Measurements from ENCODE around the gene ALDOB. TPM values are rescaled to one million over a fixed set of nuclear protein-coding genes. Genes with fewer than 3 reads are reported as not detected.
A peak's percentile ranks its signal among the peaks of the same experiment; 100 is the strongest.

Gene ALDOB
- total and polyA plus RNA-seq, 2 of the 8 experiments (the other 6 are each of a cell fraction or from before 2014, with no cell fraction given), result not detected

GRCh38 chr9:101448680-101449070 lies 13.1 kb upstream of the ALDOB start:
- Histone ChIP-seq H2BK12ac (ENCODE audit: low read depth, low read length) (no peak overlapping the region), H3K79me2 (ENCODE audit: control insufficient read depth in 1 of 2, insufficient read depth in 2 of 2, low read length in 2 of 2) (no peaks in the 10 kb centered on the region), H3K36me3 (ENCODE audit: control insufficient read depth in 2 of 4, insufficient read depth in 4 of 4, low read length in 3 of 4) (no peaks in the 10 kb centered on the region), H3K4me3 (ENCODE audit: extremely low read depth in 1 of 4, insufficient read depth in 2 of 4, low read depth in 3 of 4, low read length in 4 of 4) (peak overlapping the region in 1 of 4 experiments; percentile 80; a peak in 3 of 8 replicates), H2BK120ac (replicated peaks; ENCODE audit: low read depth, low read length) (no peak overlapping the region), H4K91ac (replicated peaks; ENCODE audit: insufficient read length, low read length) (no peak overlapping the region), H2BK5ac (ENCODE audit: low read depth, low read length) (no peak overlapping the region), H3K9ac (replicated peaks in 1 of 4; ENCODE audit: extremely low read depth in 1 of 4, low read depth in 3 of 4, low read length in 3 of 4) (no peak overlapping the region), H3K4ac (replicated peaks; ENCODE audit: insufficient read length, low read depth, low read length) (no peak overlapping the region), H4K8ac (ENCODE audit: extremely low read depth, insufficient read depth, low read length) (no peak overlapping the region), H3K23ac (ENCODE audit: insufficient read length) (no peak overlapping the region), H2AFZ (ENCODE audit: low read length) (no peak overlapping the region), H3K27me3 (replicated peaks in 1 of 4; ENCODE audit: control insufficient read depth in 3 of 4, extremely low read depth in 1 of 4, insufficient read depth in 3 of 4, low read length in 3 of 4) (no peaks in the 10 kb centered on the region), H2BK20ac (ENCODE audit: low read length) (no peak overlapping the region), H3K79me1 (ENCODE audit: low read depth, low read length) (no peaks in the 10 kb centered on the region), H3K4me2 (ENCODE audit: insufficient read depth in 1 of 2, low read depth in 2 of 2, low read length in 2 of 2) (peak overlapping the region in 1 of 2 experiments; percentile 1; a peak in 1 of 4 replicates), H3K9me3 (ENCODE audit: insufficient read depth in 2 of 2, low read depth in 1 of 2, low read length in 1 of 2) (peaks cover 2 to 6% of the 10 kb centered on the region in 2 experiments; a peak in 2 of 4 replicates), H2AK5ac (ENCODE audit: low read depth, low read length) (no peak overlapping the region), H2BK15ac (ENCODE audit: low read length) (no peak overlapping the region), H4K20me1 (replicated peaks in 1 of 2; ENCODE audit: control insufficient read depth in 1 of 2, insufficient read depth in 2 of 2, low read length in 2 of 2) (no peaks in the 10 kb centered on the region), H4K5ac (ENCODE audit: insufficient read length, low read depth, low read length) (no peak overlapping the region), H3K18ac (ENCODE audit: extremely low read depth, low read length) (no peak overlapping the region), H3K14ac (ENCODE audit: insufficient read length) (no peak overlapping the region), H3K23me2 (ENCODE audit: low read depth, low read length) (peaks cover 1% of the 10 kb centered on the region; the same call in 1 of the 2 replicates), H3K4me1 (replicated peaks in 1 of 4; ENCODE audit: control insufficient read depth in 3 of 4, insufficient read depth in 4 of 4, low read length in 3 of 4) (no peaks in the 10 kb centered on the region; a peak in 1 of 7 replicates), H3K27ac (ENCODE audit: low read depth, low read length) (no peak overlapping the region), H3K56ac (replicated peaks; ENCODE audit: insufficient read length, low read depth, low read length) (no peak overlapping the region)
- FAIRE-seq (no peak), DNase-seq (ENCODE audit: low read depth in 1 of 2, low spot score in 2 of 2) (no peak)
- 61% methylated on average over 4 of the region's 4 CpGs; no CpG with 5 or more reads in 1 of the 2 experiments for WGBS, 2 experiments (ENCODE audit: extremely low coverage in 1 of 2, insufficient coverage in 1 of 2, insufficient read length in 1 of 2, insufficient replicate concordance in 2 of 2, low coverage in 1 of 2, low lambda C conversion rate in 2 of 2, missing lambda C conversion rate in 1 of 2)
- ChIA-PET POLR2A (ENCODE audit: partially characterized antibody) (interaction anchor here (1.0 to 1.6 kb wide), 3 partner anchors 10 to 85 kb away, joined by 3 to 6 read pairs (median 3); partner anchors contain the start of gene RNF20), CTCF (ENCODE audit: partially characterized antibody) (interaction anchor here (0.6 to 2.3 kb wide), 45 partner anchors 9 to 150 kb away, joined by 3 to 48 read pairs (median 5); partner anchors contain the start of genes ALDOB, MRPL50, RNF20 and ZNF189)
- TF ChIP-seq RNF2 (IDR thresholded peaks at IDR 0.05; ENCODE audit: borderline replicate concordance, low read depth, low read length, missing control alignments, poor library complexity, severe bottlenecking) (no peak), RAD21 (IDR thresholded peaks at IDR 0.05 in 1 of 2, conservative IDR thresholded peaks at IDR 0.05 in 1 of 2; ENCODE audit: low read depth in 2 of 2, low read length in 2 of 2) (no peak), CBX8 (IDR thresholded peaks at IDR 0.05; ENCODE audit: borderline replicate concordance, low read depth, low read length) (no peak), SP2 (IDR thresholded peaks at IDR 0.05; ENCODE audit: low read length) (no peak)
